ENCODE measurements around the gene RAB3IL1.
"Not testable (repeated sequence)": the region's sequence is repeated elsewhere in the genome, so short reads cannot be mapped to it uniquely, and the experiment has no call there.

RAB3IL1 gene

DNA sequence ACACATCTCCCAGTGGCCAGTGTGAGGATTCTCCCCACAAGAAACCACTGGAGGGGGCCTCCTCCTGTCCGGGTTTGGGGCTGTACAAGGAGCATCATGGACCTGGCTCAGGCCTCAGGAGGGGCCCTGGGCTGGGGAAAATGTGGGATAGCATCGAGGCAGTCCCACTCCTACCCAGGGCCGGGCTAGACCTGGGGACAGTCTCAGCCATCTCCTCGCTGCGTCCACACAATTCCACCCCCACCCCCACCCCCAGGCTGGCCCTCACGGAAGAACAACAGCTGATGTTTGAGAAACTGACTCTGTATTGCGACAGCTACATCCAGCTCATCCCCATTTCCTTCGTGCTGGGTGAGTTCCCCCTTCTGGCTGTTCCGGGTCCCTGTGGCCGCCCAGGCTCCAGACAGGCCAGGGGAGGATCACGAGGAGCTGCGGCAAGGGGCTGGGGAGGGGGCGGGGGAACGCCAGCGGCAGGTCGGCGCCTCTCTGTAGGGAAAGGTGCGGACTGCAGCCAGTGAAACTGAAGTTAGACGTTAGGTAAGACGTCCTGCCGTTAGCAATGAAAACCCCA lies 37.6 kb upstream of the RAB3IL1 start:
- TF ChIP-seq, protein P1, sequence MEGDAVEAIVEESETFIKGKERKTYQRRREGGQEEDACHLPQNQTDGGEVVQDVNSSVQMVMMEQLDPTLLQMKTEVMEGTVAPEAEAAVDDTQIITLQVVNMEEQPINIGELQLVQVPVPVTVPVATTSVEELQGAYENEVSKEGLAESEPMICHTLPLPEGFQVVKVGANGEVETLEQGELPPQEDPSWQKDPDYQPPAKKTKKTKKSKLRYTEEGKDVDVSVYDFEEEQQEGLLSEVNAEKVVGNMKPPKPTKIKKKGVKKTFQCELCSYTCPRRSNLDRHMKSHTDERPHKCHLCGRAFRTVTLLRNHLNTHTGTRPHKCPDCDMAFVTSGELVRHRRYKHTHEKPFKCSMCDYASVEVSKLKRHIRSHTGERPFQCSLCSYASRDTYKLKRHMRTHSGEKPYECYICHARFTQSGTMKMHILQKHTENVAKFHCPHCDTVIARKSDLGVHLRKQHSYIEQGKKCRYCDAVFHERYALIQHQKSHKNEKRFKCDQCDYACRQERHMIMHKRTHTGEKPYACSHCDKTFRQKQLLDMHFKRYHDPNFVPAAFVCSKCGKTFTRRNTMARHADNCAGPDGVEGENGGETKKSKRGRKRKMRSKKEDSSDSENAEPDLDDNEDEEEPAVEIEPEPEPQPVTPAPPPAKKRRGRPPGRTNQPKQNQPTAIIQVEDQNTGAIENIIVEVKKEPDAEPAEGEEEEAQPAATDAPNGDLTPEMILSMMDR (IDR thresholded peaks at IDR 0.05; ENCODE audit: insufficient read depth, low read length, poor library complexity, severe bottlenecking): no peak
- TF ChIP-seq EZH2phosphoT487 (conservative IDR thresholded peaks at IDR 0.05; ENCODE audit: low read length): no peak
- Histone ChIP-seq H3K27me3 (ENCODE audit: low read length) (no peaks in the 10 kb centered on the region), H3K9me3 (ENCODE audit: insufficient read depth, low read length) (no peaks in the 10 kb centered on the region), H3K4me3 (ENCODE audit: insufficient read depth, low read length, poor library complexity, severe bottlenecking) (no peak overlapping the region), H2AFZ (ENCODE audit: low read depth, low read length, severe bottlenecking) (no peak overlapping the region), H3K79me2 (ENCODE audit: insufficient read depth, low read length) (no peaks in the 10 kb centered on the region), H3K27ac (ENCODE audit: low read depth, low read length) (no peak overlapping the region), H3F3A (ENCODE audit: insufficient read depth) (no peaks in the 10 kb centered on the region), H3K36me3 (ENCODE audit: low read length) (no peaks in the 10 kb centered on the region), H4K20me1 (ENCODE audit: low read depth, low read length) (no peaks in the 10 kb centered on the region), H3K9ac (ENCODE audit: low read length) (no peak overlapping the region), H3K4me2 (ENCODE audit: low read depth, low read length, poor library complexity, severe bottlenecking) (no peak overlapping the region), H3K9me2 (replicated peaks; ENCODE audit: insufficient read depth, low read length) (no peaks in the 10 kb centered on the region)

DNA sequence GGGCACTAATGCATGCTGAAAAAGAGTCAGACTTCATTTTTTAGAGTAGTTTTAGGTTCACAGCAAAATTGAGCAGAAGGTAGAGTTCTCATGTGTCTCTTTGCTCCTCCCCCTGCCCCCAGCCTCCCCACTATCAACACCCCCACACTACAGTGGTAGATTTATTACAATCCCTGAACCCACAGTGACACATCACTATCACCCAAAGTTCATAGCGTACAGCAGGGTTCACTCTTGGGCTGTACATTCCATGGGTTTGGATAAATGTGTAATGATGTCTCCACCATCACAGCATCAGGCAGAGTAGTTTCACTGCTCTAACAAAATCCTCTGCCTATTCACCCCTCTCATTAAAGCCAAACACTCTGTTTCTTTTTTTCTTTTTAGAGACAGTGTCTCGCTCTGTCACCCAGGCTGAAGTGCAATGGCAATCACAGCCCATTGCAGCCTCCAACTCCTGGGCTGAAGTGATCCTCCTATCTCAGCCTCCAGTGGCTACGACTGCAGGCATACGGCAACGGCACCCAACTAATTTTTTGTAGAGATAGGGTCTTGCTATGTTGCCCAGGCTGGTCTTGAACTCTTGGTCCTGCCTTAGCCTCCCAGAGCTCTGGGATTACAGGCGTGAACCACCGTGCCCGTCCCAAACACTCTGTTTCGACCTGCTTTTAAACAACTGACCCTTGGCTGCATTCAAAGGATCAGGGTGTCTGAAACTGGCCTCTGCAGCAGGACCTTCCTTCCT lies 36.9 kb upstream of the RAB3IL1 start:
- H4K20me1 ChIP-seq (ENCODE audit: low read depth, low read length): no peaks in the 10 kb centered on the region
- H3K4me2 ChIP-seq (ENCODE audit: low read depth, low read length, poor library complexity, severe bottlenecking): no peak overlapping the region
- no peak overlapping the region for H3K27ac ChIP-seq (ENCODE audit: low read depth, low read length)
- no peaks in the 10 kb centered on the region for H3K36me3 ChIP-seq (ENCODE audit: low read length)
- H3K79me2 ChIP-seq (ENCODE audit: insufficient read depth, low read length): no peaks in the 10 kb centered on the region
- H3F3A ChIP-seq (ENCODE audit: insufficient read depth): no peaks in the 10 kb centered on the region
- no peak overlapping the region for H2AFZ ChIP-seq (ENCODE audit: low read depth, low read length, severe bottlenecking)
- no peak overlapping the region for H3K9ac ChIP-seq (ENCODE audit: low read length)
- H3K4me3 ChIP-seq (ENCODE audit: insufficient read depth, low read length, poor library complexity, severe bottlenecking): no peak overlapping the region
- no peaks in the 10 kb centered on the region for H3K27me3 ChIP-seq (ENCODE audit: low read length)
- H3K9me2 ChIP-seq (replicated peaks; ENCODE audit: insufficient read depth, low read length): no peaks in the 10 kb centered on the region
- TF ChIP-seq, protein P1 (IDR thresholded peaks at IDR 0.05; ENCODE audit: insufficient read depth, low read length, poor library complexity, severe bottlenecking): no peak
- TF ChIP-seq EZH2phosphoT487 (conservative IDR thresholded peaks at IDR 0.05; ENCODE audit: low read length): no peak
- H3K9me3 ChIP-seq (ENCODE audit: insufficient read depth, low read length): no peaks in the 10 kb centered on the region

DNA sequence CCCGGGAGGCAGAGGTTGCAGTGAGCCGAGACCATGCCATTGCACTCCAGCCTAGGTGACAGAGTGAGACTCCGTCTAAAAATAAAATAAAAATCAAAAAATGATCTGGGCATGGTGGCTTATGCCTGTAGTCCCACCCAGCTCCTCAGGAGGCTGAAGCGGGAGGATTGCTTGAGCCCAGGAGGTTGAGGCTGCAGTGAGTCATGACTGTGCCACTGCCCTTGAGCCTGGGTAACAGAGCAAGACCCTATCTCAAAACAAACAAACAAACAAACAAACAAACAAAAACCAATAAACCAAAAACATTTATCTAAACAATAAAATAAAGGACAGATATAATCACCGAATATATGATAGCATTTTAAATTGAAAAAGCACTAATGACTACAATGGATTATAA lies 36.3 kb upstream of the RAB3IL1 start:
- H4K20me1 ChIP-seq (ENCODE audit: low read depth, low read length); H3F3A ChIP-seq (ENCODE audit: insufficient read depth); H3K36me3 ChIP-seq (ENCODE audit: low read length); H3K4me2 ChIP-seq (ENCODE audit: low read depth, low read length, poor library complexity, severe bottlenecking); H3K27me3 ChIP-seq (ENCODE audit: low read length); H3K4me3 ChIP-seq (ENCODE audit: insufficient read depth, low read length, poor library complexity, severe bottlenecking); H3K9ac ChIP-seq (ENCODE audit: low read length); H3K9me2 ChIP-seq (replicated peaks; ENCODE audit: insufficient read depth, low read length); H3K9me3 ChIP-seq (ENCODE audit: insufficient read depth, low read length); H3K27ac ChIP-seq (ENCODE audit: low read depth, low read length); H2AFZ ChIP-seq (ENCODE audit: low read depth, low read length, severe bottlenecking); H3K79me2 ChIP-seq (ENCODE audit: insufficient read depth, low read length): not testable (repeated sequence)

DNA sequence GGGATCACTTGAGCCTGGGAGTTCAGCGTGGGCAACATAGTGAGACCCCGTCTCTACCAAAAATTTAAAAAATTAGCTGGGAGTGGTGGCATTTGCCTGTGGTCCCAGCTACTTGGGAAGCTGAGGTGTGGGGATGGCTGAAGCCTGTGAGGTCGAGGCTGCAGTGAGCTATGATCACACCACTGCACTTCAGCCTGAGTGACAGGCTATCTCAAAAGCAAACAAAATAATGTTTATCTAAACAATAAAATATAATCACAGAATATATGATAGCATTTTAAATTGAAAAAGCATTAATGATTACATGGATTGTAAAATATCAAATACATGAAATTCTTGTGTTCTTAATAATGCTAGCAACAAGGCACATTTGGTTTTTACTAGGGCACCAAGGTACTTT lies 35.5 kb upstream of the RAB3IL1 start:
- no peaks in the 10 kb centered on the region for H3K9me3 ChIP-seq (ENCODE audit: insufficient read depth, low read length)
- no peaks in the 10 kb centered on the region for H3K36me3 ChIP-seq (ENCODE audit: low read length)
- no peak overlapping the region for H2AFZ ChIP-seq (ENCODE audit: low read depth, low read length, severe bottlenecking)
- no peaks in the 10 kb centered on the region for H3F3A ChIP-seq (ENCODE audit: insufficient read depth)
- H3K9me2 ChIP-seq (replicated peaks; ENCODE audit: insufficient read depth, low read length): no peaks in the 10 kb centered on the region
- no peak overlapping the region for H3K4me3 ChIP-seq (ENCODE audit: insufficient read depth, low read length, poor library complexity, severe bottlenecking)
- H3K4me2 ChIP-seq (ENCODE audit: low read depth, low read length, poor library complexity, severe bottlenecking): no peak overlapping the region
- H3K9ac ChIP-seq (ENCODE audit: low read length): no peak overlapping the region
- TF ChIP-seq, protein P1 (IDR thresholded peaks at IDR 0.05; ENCODE audit: insufficient read depth, low read length, poor library complexity, severe bottlenecking): no peak
- no peak for TF ChIP-seq EZH2phosphoT487 (conservative IDR thresholded peaks at IDR 0.05; ENCODE audit: low read length)
- H3K27ac ChIP-seq (ENCODE audit: low read depth, low read length): no peak overlapping the region
- H3K27me3 ChIP-seq (ENCODE audit: low read length): no peaks in the 10 kb centered on the region
- H3K79me2 ChIP-seq (ENCODE audit: insufficient read depth, low read length): no peaks in the 10 kb centered on the region
- no peaks in the 10 kb centered on the region for H4K20me1 ChIP-seq (ENCODE audit: low read depth, low read length)

Measured in SU-DHL-6 (cell line).